Epithelial cell of esophagus (primary cell): ENCODE data around the gene BUB1.
"Not testable (repeated sequence)": the region's sequence is repeated elsewhere in the genome, so short reads cannot be mapped to it uniquely, and the experiment has no call there.

Source experiments
- DNase-seq: peaks from one replicate; pipeline ENCODE4 v3.0.0; 2010; ENCODE audit warnings: low read depth
- H3K4me3 ChIP-seq: 2 replicates; pipeline ENCODE4 v1.5.1; 2011; ENCODE audit warnings: mild to moderate bottlenecking, low read length, control low read depth
- CTCF ChIP-seq: IDR thresholded peaks from 2 replicates; pipeline ENCODE4 v1.5.1; 2011; ENCODE audit warnings: low read depth, mild to moderate bottlenecking, low read length, control low read depth, inconsistent platforms; ENCODE audit not compliant: insufficient read depth; ENCODE audit errors: missing control alignments

BUB1 gene

GRCh38 chr2:110642360-110642759 is 35.5 kb downstream of the BUB1 start:
- H3K4me3 ChIP-seq, result no peak overlapping the region
- no peak for TF ChIP-seq CTCF
- no peak for DNase-seq

- no peak for TF ChIP-seq CTCF
- no peak overlapping the region for H3K4me3 ChIP-seq
- no peak for DNase-seq
These were observed 37.9 kb downstream of the BUB1 start for GRCh38 chr2:110639972-110640371.

GRCh38 chr2:110638952-110639695 is 38.7 kb downstream of the BUB1 start:
- no peak for TF ChIP-seq CTCF
- DNase-seq, result no peak
- no peak overlapping the region for H3K4me3 ChIP-seq

- TF ChIP-seq CTCF, result no peak
These were observed 39.9 kb downstream of the BUB1 start for GRCh38 chr2:110638004-110638403.

GRCh38 chr2:110637093-110637492 is 40.8 kb downstream of the BUB1 start:
- H3K4me3 ChIP-seq, result no peak overlapping the region
- DNase-seq, result no peak
- TF ChIP-seq CTCF, result no peak

More at GRCh38 chr2:110638004-110638403, 39.9 kb downstream of the BUB1 start:
- no peak overlapping the region for H3K4me3 ChIP-seq
- DNase-seq, result no peak

GRCh38 chr2:110635949-110636628 is 41.8 kb downstream of the BUB1 start:
- H3K4me3 ChIP-seq, result not testable (repeated sequence)

GRCh38 chr2:110627348-110627747 is 50.5 kb downstream of the BUB1 start:
- H3K4me3 ChIP-seq, result not testable (repeated sequence)

More at GRCh38 chr2:110635949-110636628, 41.8 kb downstream of the BUB1 start:
- not testable (repeated sequence) for DNase-seq

GRCh38 chr2:110619326-110619939 is 58.4 kb downstream of the BUB1 start:
- not testable (repeated sequence) for H3K4me3 ChIP-seq, DNase-seq

More at GRCh38 chr2:110627348-110627747, 50.5 kb downstream of the BUB1 start:
- DNase-seq, result not testable (repeated sequence)

GRCh38 chr2:110613927-110614326 is 63.9 kb downstream of the BUB1 start:
- DNase-seq, H3K4me3 ChIP-seq: not testable (repeated sequence)

- not testable (repeated sequence) for DNase-seq, H3K4me3 ChIP-seq
These were observed 67.1 kb downstream of the BUB1 start for GRCh38 chr2:110610613-110611250.

- DNase-seq, H3K4me3 ChIP-seq: not testable (repeated sequence)
These were observed 67.8 kb downstream of the BUB1 start for GRCh38 chr2:110609843-110610612.
